Lung microvascular endothelial cell (primary cell): ENCODE data around the gene LEKR1. TPM values are rescaled to one million over a fixed set of nuclear protein-coding genes. Genes with fewer than 3 reads are reported as not detected.
A peak's percentile ranks its signal among the peaks of the same experiment; 100 is the strongest.
"Not testable (repeated sequence)": the region's sequence is repeated elsewhere in the genome, so short reads cannot be mapped to it uniquely, and the experiment has no call there.

Experiments used
- DNase-seq, 2 donors: peaks; one replicate each; pipeline versions ENCODE4 v3.0.0 to v3.0.0-alpha.2; 2010; ENCODE audit warnings: low read depth in 2 of 2
- total RNA-seq: library from RNA; depleted of rRNA; stranded (reverse); fragments of >200 nt; gene quantifications from 2 replicates; pipeline ENCODE4 v1.2.1, GENCODE V29; 2014

The LEKR1 gene
- total RNA-seq, 1 donor from 2014 or later, result 0.60 TPM

- no peak for DNase-seq
These were observed 10.5 kb downstream of the LEKR1 start for GRCh38 chr3:156836701-156837100.

DNA sequence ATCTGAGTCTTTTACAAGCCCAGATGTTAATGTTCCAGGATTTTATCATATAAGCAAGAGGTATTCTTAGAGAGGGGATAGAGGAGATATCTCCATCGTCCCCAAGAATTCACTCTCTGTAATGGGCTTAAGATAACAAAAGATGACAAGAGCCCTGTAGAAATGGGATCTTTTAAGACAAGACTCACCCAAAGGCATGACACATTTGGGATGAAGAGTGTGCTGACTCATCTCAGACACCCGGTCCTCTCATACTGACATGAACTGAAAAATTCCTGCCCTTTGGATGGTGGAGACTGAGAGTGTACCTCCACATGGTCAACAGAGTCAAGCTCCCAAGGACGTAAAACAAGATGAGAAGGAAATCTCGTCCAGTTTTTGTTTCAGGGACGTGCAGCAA lies 11.0 kb downstream of the LEKR1 start:
- no peak for DNase-seq

DNA sequence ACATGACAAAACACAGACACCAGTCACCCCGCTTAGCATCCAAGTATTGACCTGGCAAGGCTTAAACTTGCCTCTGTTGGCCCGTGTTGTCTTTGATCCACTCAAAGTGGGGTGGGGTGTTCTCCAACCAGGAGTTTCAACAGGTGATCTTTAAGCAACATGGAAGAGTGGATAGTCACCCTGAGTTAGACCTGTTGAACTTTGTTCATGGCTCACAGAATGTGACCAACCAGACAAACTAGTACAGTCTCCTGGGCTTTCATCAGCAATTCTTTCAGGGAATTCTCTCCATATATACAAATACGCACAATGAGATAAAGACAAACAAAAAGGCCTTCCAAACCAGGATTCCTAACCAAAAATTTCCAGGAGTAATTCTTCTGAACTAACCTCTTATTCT lies 11.9 kb downstream of the LEKR1 start:
- no peak for DNase-seq

GRCh38 chr3:156840826-156841689 lies 14.9 kb downstream of the LEKR1 start:
- DNase-seq, result no peak

DNA sequence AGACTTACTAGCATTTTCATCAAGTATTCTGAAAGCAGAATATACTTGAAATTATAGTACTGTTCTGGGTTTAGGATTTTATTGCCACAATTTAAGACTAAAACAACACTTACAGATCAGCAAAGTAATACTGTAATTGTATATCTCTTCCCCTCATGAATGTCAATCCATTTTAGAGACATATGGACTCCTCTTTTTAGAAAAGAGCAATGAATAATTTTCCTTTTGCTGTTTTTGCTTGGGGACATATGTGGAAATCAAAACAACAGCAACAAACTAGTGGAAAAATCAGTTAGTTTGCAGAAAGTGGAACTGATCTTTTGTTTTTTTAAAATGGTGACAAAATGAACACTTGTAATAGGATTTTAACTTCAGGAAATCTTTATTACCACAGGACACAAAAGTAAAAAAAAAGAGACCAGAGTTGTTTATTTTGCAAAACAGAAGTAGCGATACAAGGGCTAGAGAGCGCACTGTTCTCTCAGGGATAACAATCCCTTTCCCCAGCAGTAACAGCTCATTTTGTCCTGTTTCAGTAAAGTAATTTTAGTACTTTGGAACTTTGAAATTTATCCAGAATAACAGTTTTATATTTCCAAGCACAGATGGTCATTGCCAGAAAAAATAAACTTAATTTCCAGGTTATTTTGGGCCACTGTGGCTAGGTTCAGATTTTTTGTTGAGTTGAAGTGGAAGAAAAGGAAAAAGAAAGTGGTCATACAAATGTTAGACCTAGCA lies 17.1 kb downstream of the LEKR1 start:
- DNase-seq, result peak in 1 of 2 donors; percentile 44

DNA sequence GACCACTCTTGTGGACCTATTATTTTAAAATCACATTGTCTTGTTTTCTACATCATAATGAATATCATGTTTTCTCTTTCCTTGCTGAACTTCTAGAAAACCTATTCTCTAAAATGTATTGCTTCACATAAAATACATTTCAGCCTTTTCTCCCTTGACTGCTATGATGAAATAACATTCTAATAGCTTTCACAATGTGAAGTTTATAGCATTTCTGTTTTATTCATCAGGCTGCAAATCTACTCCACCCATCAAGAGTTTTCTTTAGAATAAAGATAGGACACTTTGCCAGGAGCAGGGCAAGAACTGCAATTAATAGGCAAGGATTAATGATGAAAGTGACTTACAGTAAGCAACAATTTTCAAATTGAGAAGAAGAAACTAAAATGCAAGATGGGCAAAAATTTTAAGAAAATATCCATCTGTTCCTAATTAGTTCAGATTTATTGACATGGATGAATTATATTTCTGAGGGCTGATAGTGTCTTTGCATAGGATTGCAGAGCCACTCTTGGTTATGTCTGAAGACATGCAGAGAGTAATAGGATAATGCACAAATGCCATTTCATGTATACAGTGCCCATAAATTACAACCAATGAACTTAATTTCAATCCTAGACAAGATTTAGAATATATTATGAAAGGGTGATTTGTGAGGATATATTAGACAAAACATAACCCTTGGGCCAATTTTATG lies 21.7 kb downstream of the LEKR1 start:
- DNase-seq, result no peak

- DNase-seq, result no peak
These were observed 33.4 kb downstream of the LEKR1 start for GRCh38 chr3:156859578-156859977.

GRCh38 chr3:156860873-156861272 lies 34.7 kb downstream of the LEKR1 start:
- no peak for DNase-seq

GRCh38 chr3:156862338-156862737 lies 36.2 kb downstream of the LEKR1 start:
- no peak for DNase-seq

GRCh38 chr3:156865732-156866131 lies 39.6 kb downstream of the LEKR1 start:
- peak; percentile 5 to 15 for DNase-seq

GRCh38 chr3:156867174-156867573 lies 41.0 kb downstream of the LEKR1 start:
- DNase-seq, result no peak

DNA sequence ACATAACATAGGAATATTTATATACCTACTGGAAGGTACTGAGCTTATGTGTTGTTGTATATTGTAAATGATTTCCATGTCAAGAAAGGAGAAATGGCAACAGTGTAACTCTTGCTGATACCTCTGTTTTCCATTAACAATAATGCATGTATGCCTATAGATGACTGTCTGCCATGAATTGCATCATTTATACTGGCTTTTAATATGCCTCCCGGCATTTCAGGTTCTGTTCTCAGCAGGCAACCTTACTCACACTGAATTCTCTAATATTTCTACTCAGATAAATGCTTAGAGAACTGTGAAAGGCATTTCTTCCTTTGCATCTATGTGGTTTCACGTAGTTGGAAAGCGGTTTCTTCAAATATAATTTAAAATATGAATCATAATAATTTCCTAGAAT lies 41.8 kb downstream of the LEKR1 start:
- DNase-seq, result no peak

DNA sequence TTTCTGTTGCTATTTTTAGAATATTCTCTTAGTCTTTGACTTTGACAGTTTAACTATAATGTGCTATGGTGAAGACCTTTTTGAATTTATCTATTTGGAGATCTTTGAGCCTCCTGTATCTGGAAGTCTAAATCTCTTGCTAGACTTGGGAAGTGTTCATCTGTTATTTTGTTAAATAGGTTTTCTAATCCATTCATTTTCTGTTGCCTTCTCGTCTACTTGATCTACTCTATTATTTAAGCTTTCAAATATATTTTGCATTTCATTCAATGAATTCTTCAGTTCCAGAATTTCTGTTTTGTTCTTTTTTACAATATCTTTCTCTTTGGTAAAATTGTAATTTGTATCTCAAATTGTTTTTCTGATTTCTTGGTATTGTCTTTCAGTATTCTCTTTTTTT lies 47.8 kb downstream of the LEKR1 start:
- DNase-seq, result no peak

DNA sequence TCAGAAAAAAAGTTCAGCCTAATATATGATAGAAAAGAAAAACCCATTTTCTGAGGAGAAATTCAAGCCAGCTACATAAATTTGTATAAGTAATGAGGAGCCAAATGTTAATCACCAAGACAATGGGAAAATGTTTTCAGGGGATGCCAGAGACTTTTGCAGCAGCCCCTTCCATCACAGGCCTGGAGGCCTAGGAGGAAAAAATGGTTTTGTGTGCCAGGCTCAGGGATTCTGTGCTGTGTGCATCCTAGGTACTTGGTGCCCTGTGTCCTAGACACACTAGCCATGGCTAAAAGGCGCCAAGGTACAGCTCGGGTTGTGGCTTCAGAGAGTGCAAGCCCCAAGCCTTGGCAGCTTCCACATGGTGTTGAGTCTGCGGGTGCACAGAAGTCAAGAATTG lies 53.3 kb downstream of the LEKR1 start:
- not testable (repeated sequence) for DNase-seq

DNA sequence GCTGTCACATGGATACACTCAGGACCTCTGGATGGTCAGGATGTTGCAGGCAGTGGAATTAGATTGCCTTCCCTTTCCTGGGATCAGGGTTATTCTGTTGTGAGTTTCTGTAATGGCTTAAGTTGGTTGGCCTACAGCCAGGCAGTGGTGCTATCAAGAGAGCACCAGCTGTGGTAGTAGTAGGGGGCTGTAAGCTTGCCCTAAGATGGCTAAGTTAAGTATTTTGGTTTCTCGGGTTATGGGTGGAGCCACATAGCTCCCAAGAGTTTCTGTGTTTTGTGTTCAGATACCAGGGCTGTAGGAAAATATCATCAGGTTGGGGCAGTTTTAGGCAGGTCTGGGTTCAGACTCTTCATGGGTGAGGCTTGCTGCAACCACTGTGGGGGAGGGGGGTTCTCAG lies 59.6 kb downstream of the LEKR1 start:
- no peak for DNase-seq

- no peak for DNase-seq
These were observed 62.0 kb downstream of the LEKR1 start for GRCh38 chr3:156888176-156888575.

DNA sequence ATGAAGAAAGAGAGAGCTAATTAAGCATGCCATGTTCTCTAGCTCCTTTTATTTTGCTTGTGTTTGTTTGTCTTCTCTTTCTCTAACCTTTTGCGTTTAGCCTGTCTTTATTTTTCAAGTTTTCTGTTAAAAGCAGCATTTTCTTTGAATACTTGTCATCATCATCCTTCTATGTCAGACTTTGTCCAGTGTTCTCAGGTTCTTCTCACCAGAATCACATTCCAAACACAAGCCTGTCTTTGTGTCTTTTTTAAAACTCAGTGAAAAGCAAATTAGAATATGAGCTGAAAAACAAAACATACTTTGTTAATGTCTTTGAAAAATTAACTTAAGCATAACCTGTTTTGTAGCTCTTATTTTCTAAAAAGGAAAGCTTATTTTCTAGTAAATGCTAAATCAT lies 62.4 kb downstream of the LEKR1 start:
- no peak for DNase-seq

GRCh38 chr3:156892701-156893100 lies 66.5 kb downstream of the LEKR1 start:
- peak in 1 of 2 donors; percentile 73 for DNase-seq

GRCh38 chr3:156895374-156895773 lies 69.2 kb downstream of the LEKR1 start:
- DNase-seq, result not testable (repeated sequence)

- not testable (repeated sequence) for DNase-seq
These were observed 71.7 kb downstream of the LEKR1 start for GRCh38 chr3:156897851-156898250.

GRCh38 chr3:156898296-156898880 lies 72.2 kb downstream of the LEKR1 start:
- peak in 1 of 2 donors; percentile 9 for DNase-seq

DNA sequence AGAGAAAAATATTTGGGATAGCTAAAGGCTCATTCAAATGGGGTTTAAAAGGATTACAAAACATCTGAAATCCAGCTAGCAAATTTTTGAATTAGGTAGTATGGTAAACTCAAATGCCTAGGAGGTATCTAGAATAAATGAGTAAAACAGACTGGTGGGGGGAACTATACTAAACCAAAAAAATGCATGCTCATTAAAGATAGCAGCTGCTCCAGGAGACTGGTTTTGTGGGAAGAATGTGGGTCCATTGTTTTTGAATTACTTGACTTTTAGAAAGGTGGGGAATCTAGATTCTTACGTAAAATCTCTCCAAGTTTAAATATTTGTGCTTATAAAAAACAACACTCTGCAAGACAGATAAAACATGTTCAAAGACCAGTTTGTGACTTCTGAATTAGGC lies 73.8 kb downstream of the LEKR1 start:
- DNase-seq, result no peak
